IMR-90 (cell line): Measurements from ENCODE around the gene MDM1. TPM values are rescaled to one million over a fixed set of nuclear protein-coding genes. Genes with fewer than 3 reads are reported as not detected.

Experiments used
- ATAC-seq: fragments of 200-7000 bp; cut with Tn5 transposase; 2 replicates; pipeline ENCODE4 v1.9.1; 2020; ENCODE audit warnings: low read depth, mild to moderate bottlenecking, moderate library complexity
- BruUV-seq: library from RNA; stranded (reverse); fragments of 400-500 nt; replicated peaks from 2 replicates; lab custom pipeline; 2021; lab: Mats Ljungman, UMichigan
- CTCF ChIA-PET: fragments of 300-600 bp; formaldehyde crosslinking; extraction: SDS; loops from one replicate; lab custom pipeline; 2021; ENCODE audit warnings: antibody characterized with exemption; lab: Yijun Ruan, JAX
- POLR2A ChIA-PET: fragments of 300-600 bp; sonication (Branson Sonifier 250); formaldehyde crosslinking; loops from one replicate; lab custom pipeline; 2022; ENCODE audit warnings: antibody characterized with exemption; ENCODE audit not compliant: unreplicated experiment; lab: Charles Lee
- DNase-seq: peaks from one replicate; pipeline ENCODE4 v3.0.0; 2013
- H2AFZ ChIP-seq: replicated peaks from 2 replicates; pipeline ENCODE3; 2013; ENCODE audit warnings: low read length, mild to moderate bottlenecking; ENCODE audit not compliant: poor library complexity
- H2AK5ac ChIP-seq: 2 replicates; pipeline ENCODE4 v1.6.1; 2013; ENCODE audit warnings: low read depth, low read length, inconsistent platforms
- H2AK9ac ChIP-seq: replicated peaks from 2 replicates; pipeline ENCODE3; 2013; ENCODE audit warnings: mild to moderate bottlenecking, low read depth, low read length, moderate library complexity; ENCODE audit not compliant: poor library complexity
- H2BK120ac ChIP-seq: 2 replicates; pipeline ENCODE4 v1.6.1; 2013; ENCODE audit warnings: low read depth, low read length, inconsistent platforms
- H2BK15ac ChIP-seq: 3 replicates; pipeline ENCODE4 v1.6.1; 2013; ENCODE audit warnings: low read depth, low read length, inconsistent platforms
- H2BK20ac ChIP-seq: 2 replicates; pipeline ENCODE4 v1.6.1; 2013; ENCODE audit warnings: low read depth, mild to moderate bottlenecking, inconsistent platforms, low read length, moderate library complexity
- H2BK5ac ChIP-seq: 2 replicates; pipeline ENCODE4 v1.6.1; 2013; ENCODE audit warnings: mild to moderate bottlenecking, low read depth, low read length, inconsistent platforms; ENCODE audit not compliant: poor library complexity, severe bottlenecking
- H3K14ac ChIP-seq: replicated peaks from 2 replicates; pipeline ENCODE4 v1.6.1; 2013; ENCODE audit warnings: low read depth, low read length, inconsistent platforms
- H3K18ac ChIP-seq: 2 replicates; pipeline ENCODE4 v1.6.1; 2013; ENCODE audit warnings: low read depth, low read length, control low read depth
- H3K23ac ChIP-seq: 2 replicates; pipeline ENCODE4 v1.6.1; 2013; ENCODE audit warnings: low read depth, low read length, inconsistent platforms
- H3K27ac ChIP-seq: 2 replicates; pipeline ENCODE4 v1.5.1; 2013; ENCODE audit warnings: mild to moderate bottlenecking, control low read depth, low read length; ENCODE audit not compliant: insufficient read depth
- H3K27me3 ChIP-seq: 2 replicates; pipeline ENCODE4 v1.6.1; 2013; ENCODE audit warnings: low read length; ENCODE audit not compliant: control insufficient read depth, insufficient read depth
- H3K36me3 ChIP-seq: 2 replicates; pipeline ENCODE4 v1.6.1; 2013; ENCODE audit warnings: low read length, mixed read lengths; ENCODE audit not compliant: control insufficient read depth, insufficient read depth
- H3K4ac ChIP-seq: 2 replicates; pipeline ENCODE4 v1.6.1; 2013; ENCODE audit warnings: low read depth, low read length, inconsistent platforms
- H3K4me1 ChIP-seq: 2 replicates; pipeline ENCODE4 v1.6.1; 2013; ENCODE audit warnings: low read length, mixed read lengths; ENCODE audit not compliant: control insufficient read depth, insufficient read depth
- H3K4me2 ChIP-seq: 2 replicates; pipeline ENCODE4 v1.6.1; 2013; ENCODE audit warnings: low read depth, mild to moderate bottlenecking, control low read depth, low read length, moderate library complexity
- H3K4me3 ChIP-seq: 2 replicates; pipeline ENCODE4 v1.5.1; 2013; ENCODE audit warnings: low read depth, mild to moderate bottlenecking, control low read depth, low read length, moderate library complexity; ENCODE audit not compliant: insufficient read depth
- H3K56ac ChIP-seq: 2 replicates; pipeline ENCODE4 v1.6.1; 2013; ENCODE audit warnings: low read length, inconsistent platforms; ENCODE audit not compliant: insufficient read depth; ENCODE audit errors: extremely low read depth
- H3K79me1 ChIP-seq, 2 experiments: 2 replicates each; pipeline ENCODE4 v1.6.1; 2013; ENCODE audit warnings: low read length in 2 of 2, inconsistent platforms in 1 of 2, low read depth in 1 of 2
- H3K9ac ChIP-seq: 2 replicates; pipeline ENCODE4 v1.6.1; 2013; ENCODE audit warnings: low read depth, low read length, control low read depth
- H3K9me1 ChIP-seq: 2 replicates; pipeline ENCODE4 v1.6.1; 2013; ENCODE audit warnings: low read length, inconsistent platforms; ENCODE audit not compliant: insufficient read depth
- H3K9me3 ChIP-seq: 2 replicates; pipeline ENCODE4 v1.6.1; 2013; ENCODE audit warnings: low read length; ENCODE audit not compliant: control insufficient read depth, insufficient read depth
- H4K20me1 ChIP-seq: 2 replicates; pipeline ENCODE4 v1.6.1; 2013; ENCODE audit warnings: low read length, inconsistent platforms; ENCODE audit not compliant: insufficient read depth
- H4K5ac ChIP-seq: 2 replicates; pipeline ENCODE4 v1.6.1; 2013; ENCODE audit warnings: mild to moderate bottlenecking, low read depth, low read length, control low read depth
- H4K8ac ChIP-seq, 2 experiments: 2 replicates each; pipeline ENCODE4 v1.6.1; 2013; ENCODE audit warnings: low read depth in 2 of 2, low read length in 2 of 2, control low read depth in 1 of 2, inconsistent platforms in 1 of 2
- H4K91ac ChIP-seq: 2 replicates; pipeline ENCODE4 v1.6.1; 2013; ENCODE audit warnings: low read depth, low read length, inconsistent platforms; ENCODE audit not compliant: insufficient read depth
- CEBPB ChIP-seq: IDR thresholded peaks from 2 replicates; pipeline ENCODE4 v1.6.1; 2012; ENCODE audit warnings: low read depth, low read length, improper control_type of control experiment
- CHD1 ChIP-seq: IDR thresholded peaks from 2 replicates; pipeline ENCODE4 v1.6.1; 2012; ENCODE audit warnings: low read depth, low read length, improper control_type of control experiment
- MXI1 ChIP-seq: IDR thresholded peaks from 2 replicates; pipeline ENCODE4 v1.6.1; 2012; ENCODE audit warnings: low read depth, mild to moderate bottlenecking, low read length, moderate library complexity, borderline replicate concordance
- NFE2L2 ChIP-seq: fragments of 150-350 bp; IDR thresholded peaks from 2 replicates; pipeline ENCODE4 v1.6.1; 2016; ENCODE audit warnings: low read depth, mild to moderate bottlenecking, low read length
- RCOR1 ChIP-seq: IDR thresholded peaks from 2 replicates; pipeline ENCODE4 v1.6.1; 2012; ENCODE audit warnings: mild to moderate bottlenecking, low read length, improper control_type of control experiment; ENCODE audit not compliant: insufficient replicate concordance
- whole genome bisulfite sequencing, 2 experiments: methylation state at CpG; one replicate each; pipeline versions ENCODE4 v1.1.5 to v1.1.7; 2013; ENCODE audit warnings: missing lambda C conversion rate in 2 of 2; ENCODE audit not compliant: insufficient read length in 1 of 2; ENCODE audit errors: extremely low coverage in 2 of 2; 5-methylcytosine and 5-hydroxymethylcytosine counted together
- dilution Hi-C: fragments of 300-500 bp; cut with HindIII; formaldehyde crosslinking; loops from one replicate; pipeline ENCODE4 v1.14.3; 2018; ENCODE audit warnings: low sequenced_read_pairs; ENCODE audit not compliant: unreplicated experiment
- in situ Hi-C: fragments of 300-500 bp; cut with MboI; formaldehyde crosslinking; loops from 3 replicates; pipeline ENCODE4 v1.14.3; 2019; ENCODE audit warnings: low sequenced_read_pairs, inconsistent platforms, mixed read lengths
- intact Hi-C: fragments of 100-400 bp; cut with micrococcal nuclease; formaldehyde crosslinking; loops from 2 replicates; pipeline ENCODE4 v1.10.0; 2022
- polyA plus RNA-seq, 3 experiments: library from polyadenylated mRNA; depleted of rRNA; stranded (reverse); fragments of >200 nt; gene quantifications; 2 replicates each; pipeline ENCODE4 v1.2.3, GENCODE V29; 2012; ENCODE audit warnings: low replicate concordance in 1 of 3
- total RNA-seq: library from RNA; depleted of rRNA; stranded (reverse); fragments of >200 nt; gene quantifications from 2 replicates; pipeline ENCODE4 v1.2.3, GENCODE V29; 2012

MDM1 gene
- total and polyA plus RNA-seq, 2 of the 4 experiments (the other 2 are of a cell fraction) = 5.6 to 5.7 TPM

DNA sequence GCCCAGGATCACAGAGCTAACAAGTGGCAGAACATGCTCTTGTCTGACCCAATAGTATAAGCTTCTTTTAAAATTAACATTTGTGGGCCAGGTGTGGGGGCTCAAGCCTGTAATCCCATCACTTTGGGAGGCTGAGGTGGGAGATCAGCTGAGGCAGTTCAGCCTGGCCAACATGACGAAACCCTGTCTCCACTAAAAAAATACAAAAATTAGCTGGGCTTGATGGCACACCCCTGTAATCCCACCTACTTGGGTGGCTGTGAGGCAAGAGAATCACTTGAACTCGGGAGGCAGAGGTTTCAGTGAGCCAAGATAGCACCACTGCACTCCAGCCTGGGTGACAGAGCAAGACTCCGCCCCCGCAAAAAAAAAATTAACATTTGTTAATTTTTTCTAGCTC lies 45.8 kb downstream of the MDM1 start:
- POLR2A ChIA-PET = no interaction called here
- in situ Hi-C loops = no loop called here
- no peak for ATAC-seq

More for the DNA sequence above, 45.8 kb downstream of the MDM1 start:
- 40% methylated on average over 1 of the region's 4 CpGs; no CpG with 5 or more reads in 1 of the 2 experiments for WGBS, 2 experiments
- Histone ChIP-seq H3K18ac (no peak overlapping the region), H4K8ac (no peak overlapping the region), H3K4me2 (no peak overlapping the region), H3K4me3 (no peak overlapping the region), H3K36me3 (no peaks in the 10 kb centered on the region), H3K27me3 (no peaks in the 10 kb centered on the region), H3K79me1 (no peaks in the 10 kb centered on the region), H2AK9ac (no peak overlapping the region), H3K9me3 (no peaks in the 10 kb centered on the region), H4K91ac (no peak overlapping the region), H3K27ac (no peak overlapping the region), H2BK120ac (no peak overlapping the region), H3K9me1 (no peaks in the 10 kb centered on the region), H2BK20ac (no peak overlapping the region), H3K4ac (no peak overlapping the region), H3K4me1 (no peaks in the 10 kb centered on the region), H2BK5ac (no peak overlapping the region), H4K5ac (no peak overlapping the region), H2AFZ (no peak overlapping the region), H3K23ac (no peak overlapping the region), H2AK5ac (no peak overlapping the region), H3K14ac (no peak overlapping the region), H3K56ac (no peak overlapping the region), H4K20me1 (no peaks in the 10 kb centered on the region), H2BK15ac (no peak overlapping the region), H3K9ac (no peak overlapping the region)
- TF ChIP-seq RCOR1 (no peak), CHD1 (no peak), CEBPB (no peak), NFE2L2 (no peak), MXI1 (no peak)
- dilution Hi-C loops = no loop called here
- DNase-seq = no peak
- BruUV-seq = no TSS peak
- intact Hi-C loops = no loop called here
- CTCF ChIA-PET = interaction anchor here (1.4 kb wide), 1 partner anchor 13 kb away, joined by 3 read pairs; no protein-coding TSS in a partner anchor
